ENCODE results near the gene SAA1.
A peak's percentile ranks its signal among the peaks of the same experiment; 100 is the strongest.
"Not testable (repeated sequence)": the region's sequence is repeated elsewhere in the genome, so short reads cannot be mapped to it uniquely, and the experiment has no call there.

Gene SAA1

GRCh38 chr11:18265949-18266348 lies at the start of gene SAA1:
TSS of gene SAA1 (plus strand) at chr11:18266264. CDS start at chr11:18266888, 624 bp downstream.
- DNase-seq: no peak

- DNase-seq: no peak
These were observed 44.7 kb upstream of the SAA1 start for GRCh38 chr11:18221274-18221876.

GRCh38 chr11:18222814-18223421 lies 43.1 kb upstream of the SAA1 start:
- DNase-seq: no peak

- DNase-seq: no peak
These were observed 42.3 kb upstream of the SAA1 start for GRCh38 chr11:18223591-18224387.

GRCh38 chr11:18225913-18226312 lies 40.2 kb upstream of the SAA1 start:
- no peak for DNase-seq

- no peak for DNase-seq
These were observed 36.6 kb upstream of the SAA1 start for GRCh38 chr11:18229501-18229900.

GRCh38 chr11:18230859-18231258 lies 35.2 kb upstream of the SAA1 start:
- DNase-seq: no peak

- no peak for DNase-seq
These were observed 32.2 kb upstream of the SAA1 start for GRCh38 chr11:18233912-18234311.

DNA sequence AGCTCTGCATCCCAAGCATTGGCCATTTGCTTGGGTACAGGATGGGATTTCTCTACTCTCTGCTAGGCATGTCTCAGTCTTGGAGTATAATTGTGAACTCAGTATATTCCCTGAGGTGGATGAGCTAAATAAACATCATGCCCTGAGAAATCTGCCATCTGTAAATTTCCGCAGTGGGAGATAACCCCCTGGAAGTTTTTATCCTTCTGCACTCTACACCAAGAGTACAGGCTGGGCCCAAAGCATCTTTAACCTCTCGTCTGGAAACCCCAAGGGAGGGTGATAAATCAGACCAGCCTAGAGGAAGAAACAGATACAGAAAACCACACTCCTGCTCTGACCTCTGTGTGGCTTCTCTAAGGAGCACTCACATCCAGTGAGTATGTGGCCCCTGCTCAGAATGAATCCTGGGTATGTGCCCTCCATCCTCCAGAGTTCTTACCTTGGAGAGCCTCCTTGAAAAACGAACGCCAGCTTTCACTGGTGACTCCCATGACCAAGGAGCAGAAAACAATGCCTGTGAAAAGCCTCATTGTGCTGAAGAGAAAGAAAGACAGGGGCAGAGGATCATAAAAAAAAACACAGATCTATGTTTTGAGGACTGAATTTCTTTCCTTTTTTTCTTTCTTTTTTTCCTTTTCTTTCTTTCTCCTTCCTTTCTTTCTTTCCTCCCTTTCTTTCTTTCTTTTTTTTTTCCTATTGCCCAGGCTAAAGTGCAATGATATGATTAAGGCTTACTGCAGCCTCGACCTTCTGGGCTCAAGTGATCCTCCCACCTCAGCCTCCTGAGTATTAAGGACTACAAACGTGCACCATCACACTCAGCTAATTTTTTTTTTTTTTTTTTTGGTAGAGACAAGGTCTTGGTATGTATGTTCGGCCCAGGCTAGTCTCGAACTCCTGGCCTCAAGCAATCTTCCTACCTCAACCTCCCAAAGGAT lies 30.4 kb upstream of the SAA1 start:
- no peak for DNase-seq

- DNase-seq: no peak
These were observed 29.3 kb upstream of the SAA1 start, which contains the start of gene SAA4 for GRCh38 chr11:18236664-18237356. TSS of gene SAA4 (minus strand) at chr11:18236802. CDS start at chr11:18235926, 876 bp downstream.

DNA sequence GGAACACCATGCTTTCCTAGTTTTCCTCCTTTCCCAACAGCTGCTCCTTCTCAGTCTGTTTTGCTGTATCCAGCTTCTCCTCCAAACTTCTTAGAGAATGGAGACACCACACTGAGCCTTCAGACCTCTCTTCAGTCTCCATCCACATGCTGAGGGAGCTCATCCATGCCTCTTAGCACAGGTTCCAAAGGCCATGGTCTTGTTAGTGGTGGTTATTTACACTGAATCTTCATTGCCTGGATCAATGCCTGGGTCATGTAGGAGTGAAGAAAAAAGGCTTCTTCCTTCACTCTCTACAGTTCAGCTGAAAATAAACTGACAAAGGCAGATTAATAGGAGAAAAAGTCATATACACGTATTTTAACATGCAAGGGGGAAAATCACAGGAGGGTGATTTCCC lies 26.4 kb upstream of the SAA1 start:
- no peak for DNase-seq

- DNase-seq: peak; percentile 70
These were observed 22.2 kb upstream of the SAA1 start for GRCh38 chr11:18243783-18244362.

- DNase-seq: no peak
These were observed 20.7 kb upstream of the SAA1 start for GRCh38 chr11:18245396-18245795.

- not testable (repeated sequence) for DNase-seq
These were observed 19.5 kb upstream of the SAA1 start for GRCh38 chr11:18246379-18247190.

GRCh38 chr11:18247191-18247581 lies 18.9 kb upstream of the SAA1 start:
- DNase-seq: not testable (repeated sequence)

DNA sequence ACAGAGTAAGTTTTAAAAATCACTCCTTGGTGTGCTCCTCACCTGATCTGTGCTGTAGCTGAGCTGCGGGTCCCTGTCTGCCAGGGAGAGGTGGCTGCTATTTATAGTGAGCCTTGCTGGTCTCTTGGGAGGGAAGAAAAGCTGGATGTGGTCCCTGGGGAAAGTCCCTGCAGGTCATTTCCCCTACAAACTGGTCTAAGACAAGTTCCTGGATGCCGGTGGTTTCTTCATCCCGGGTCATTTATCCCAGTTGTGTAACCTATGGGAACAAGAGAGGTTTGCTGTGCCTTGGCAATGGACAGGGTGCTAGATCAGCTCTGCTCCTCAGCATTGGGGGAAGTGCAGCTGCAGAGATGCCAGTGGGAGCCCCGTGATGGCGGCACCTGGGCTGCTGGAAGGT lies 17.5 kb upstream of the SAA1 start, which contains the start of gene SAA2:
Gene SAA2 (minus strand): TSS at position 108 of the 400 bp plus-strand sequence. CDS start 657 bp downstream, outside the sequence.
- DNase-seq: no peak

- DNase-seq: no peak
These were observed 12.8 kb upstream of the SAA1 start for GRCh38 chr11:18253233-18253632.

GRCh38 chr11:18253778-18254338 lies 12.2 kb upstream of the SAA1 start:
- DNase-seq: no peak

GRCh38 chr11:18254781-18255361 lies 11.2 kb upstream of the SAA1 start:
- DNase-seq: no peak

DNA sequence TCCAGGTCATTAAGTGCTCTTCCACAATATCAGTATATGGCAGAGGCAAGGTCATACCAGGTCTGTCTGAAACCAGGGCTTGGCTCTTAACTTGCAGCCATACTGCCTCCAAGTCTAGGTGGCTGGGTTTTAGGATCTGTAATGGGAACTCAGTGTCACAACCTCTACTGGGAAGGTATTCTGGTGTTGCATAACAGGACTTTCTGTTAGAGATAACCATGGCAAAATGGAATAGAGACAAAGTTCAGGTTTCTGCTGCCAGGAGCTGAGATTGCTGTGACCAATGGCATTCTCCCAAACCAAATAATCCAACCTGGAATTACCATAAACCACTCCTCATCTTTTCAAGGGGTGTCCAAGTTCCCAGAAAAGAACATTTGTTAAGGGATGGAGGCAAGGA lies 6.8 kb upstream of the SAA1 start:
- DNase-seq: no peak

Data from NCI-H1105 treated with DMSO at 0.1 percent for 48 hours (cell line).